ENCODE measurements around the gene PPM1E. TPM values are rescaled to one million over a fixed set of nuclear protein-coding genes. Genes with fewer than 3 reads are reported as not detected.

The PPM1E gene
- total RNA-seq, 1 donor from 2014 or later, result 0.26 TPM

GRCh38 chr17:58913971-58914769 is 158.5 kb downstream of the PPM1E start:
- DNase-seq (ENCODE audit: low read depth) (peak; percentile 57), FAIRE-seq (no peak)
- Histone ChIP-seq H3K4me3 (ENCODE audit: low read depth, low read length) (no peak overlapping the region), H3K27me3 (ENCODE audit: control insufficient read depth, insufficient read depth, low read length) (no peaks in the 10 kb centered on the region), H3K36me3 (ENCODE audit: control insufficient read depth, insufficient read depth, low read length) (no peaks in the 10 kb centered on the region)
- no peak for TF ChIP-seq CTCF (IDR thresholded peaks at IDR 0.05; ENCODE audit: insufficient read depth, low read length, severe bottlenecking)

- Histone ChIP-seq H3K36me3 (ENCODE audit: control insufficient read depth, insufficient read depth, low read length) (no peaks in the 10 kb centered on the region), H3K4me3 (ENCODE audit: low read depth, low read length) (no peak overlapping the region), H3K27me3 (ENCODE audit: control insufficient read depth, insufficient read depth, low read length) (no peaks in the 10 kb centered on the region)
- FAIRE-seq (no peak), DNase-seq (ENCODE audit: low read depth) (no peak)
- TF ChIP-seq CTCF (IDR thresholded peaks at IDR 0.05; ENCODE audit: insufficient read depth, low read length, severe bottlenecking), result no peak
These were observed 161.6 kb downstream of the PPM1E start for GRCh38 chr17:58917228-58917627.

GRCh38 chr17:58918072-58918471 is 162.4 kb downstream of the PPM1E start:
- Histone ChIP-seq H3K36me3 (ENCODE audit: control insufficient read depth, insufficient read depth, low read length) (no peaks in the 10 kb centered on the region), H3K27me3 (ENCODE audit: control insufficient read depth, insufficient read depth, low read length) (no peaks in the 10 kb centered on the region), H3K4me3 (ENCODE audit: low read depth, low read length) (no peak overlapping the region)
- no peak for TF ChIP-seq CTCF (IDR thresholded peaks at IDR 0.05; ENCODE audit: insufficient read depth, low read length, severe bottlenecking)
- FAIRE-seq, result no peak
- DNase-seq (ENCODE audit: low read depth), result no peak

GRCh38 chr17:58918884-58919283 is 163.2 kb downstream of the PPM1E start:
- DNase-seq (ENCODE audit: low read depth) (no peak), FAIRE-seq (no peak)
- H3K36me3 ChIP-seq (ENCODE audit: control insufficient read depth, insufficient read depth, low read length), result no peaks in the 10 kb centered on the region
- no peaks in the 10 kb centered on the region for H3K27me3 ChIP-seq (ENCODE audit: control insufficient read depth, insufficient read depth, low read length)
- no peak overlapping the region for H3K4me3 ChIP-seq (ENCODE audit: low read depth, low read length)
- TF ChIP-seq CTCF (IDR thresholded peaks at IDR 0.05; ENCODE audit: insufficient read depth, low read length, severe bottlenecking), result no peak

GRCh38 chr17:58920773-58921172 is 165.1 kb downstream of the PPM1E start:
- no peaks in the 10 kb centered on the region for H3K36me3 ChIP-seq (ENCODE audit: control insufficient read depth, insufficient read depth, low read length)
- H3K4me3 ChIP-seq (ENCODE audit: low read depth, low read length), result no peak overlapping the region
- DNase-seq (ENCODE audit: low read depth) (no peak), FAIRE-seq (no peak)
- no peak for TF ChIP-seq CTCF (IDR thresholded peaks at IDR 0.05; ENCODE audit: insufficient read depth, low read length, severe bottlenecking)
- H3K27me3 ChIP-seq (ENCODE audit: control insufficient read depth, insufficient read depth, low read length), result no peaks in the 10 kb centered on the region

- Histone ChIP-seq H3K27me3 (ENCODE audit: control insufficient read depth, insufficient read depth, low read length) (no peaks in the 10 kb centered on the region), H3K4me3 (ENCODE audit: low read depth, low read length) (no peak overlapping the region), H3K36me3 (ENCODE audit: control insufficient read depth, insufficient read depth, low read length) (no peaks in the 10 kb centered on the region)
- DNase-seq (ENCODE audit: low read depth), result peak; percentile 50
- no peak for FAIRE-seq
- no peak for TF ChIP-seq CTCF (IDR thresholded peaks at IDR 0.05; ENCODE audit: insufficient read depth, low read length, severe bottlenecking)
These were observed 177.3 kb downstream of the PPM1E start for GRCh38 chr17:58932956-58933355.

Measured in bronchial epithelial cell (primary cell).